Measurements from ENCODE around the gene STOX1.
"Not testable (repeated sequence)": the region's sequence is repeated elsewhere in the genome, so short reads cannot be mapped to it uniquely, and the experiment has no call there.

STOX1 gene

DNA sequence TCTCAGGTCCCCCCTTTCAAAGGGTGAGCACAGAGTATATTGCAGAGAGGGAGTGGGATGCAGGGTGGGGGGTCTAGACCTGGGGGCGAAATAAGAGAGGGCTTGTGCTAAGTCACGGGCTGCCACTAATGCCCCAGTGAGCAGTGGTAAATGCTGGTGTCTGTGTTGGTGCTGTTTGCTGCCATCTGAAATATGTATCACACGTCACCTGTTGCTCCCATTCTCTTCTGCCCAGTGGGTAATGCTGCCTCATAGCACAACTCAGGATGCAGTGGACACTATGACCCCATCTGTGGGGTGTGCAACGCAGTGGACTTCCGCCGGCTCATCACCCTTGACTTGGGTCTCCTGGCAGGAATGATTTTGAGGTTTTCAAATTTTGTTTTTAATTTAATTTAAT, 2.6 kb downstream of the STOX1 start:
- Histone ChIP-seq H3K4me3 (ENCODE audit: low read length in 2 of 2) (no peak overlapping the region), H3K9me3 (ENCODE audit: control insufficient read depth in 2 of 2, low read length in 2 of 2) (no peaks in the 10 kb centered on the region), H3K9ac (ENCODE audit: low read length in 2 of 2) (no peak overlapping the region), H3K4me1 (ENCODE audit: control insufficient read depth, insufficient read depth, low read length) (peaks cover 6% of the 10 kb centered on the region), H3K36me3 (ENCODE audit: control insufficient read depth in 2 of 2, insufficient read depth in 2 of 2, low read length in 2 of 2) (no peaks in the 10 kb centered on the region), H3K27ac (ENCODE audit: low read length) (no peak overlapping the region), H3K27me3 (ENCODE audit: control insufficient read depth in 1 of 2, insufficient read depth in 2 of 2, low read length in 2 of 2) (no peaks in the 10 kb centered on the region)

- H3K27me3 ChIP-seq (ENCODE audit: control insufficient read depth in 1 of 2, insufficient read depth in 2 of 2, low read length in 2 of 2), result no peaks in the 10 kb centered on the region
- H3K27ac ChIP-seq (ENCODE audit: low read length), result no peak overlapping the region
- peaks cover 1% of the 10 kb centered on the region for H3K4me1 ChIP-seq (ENCODE audit: control insufficient read depth, insufficient read depth, low read length)
- no peak overlapping the region for H3K9ac ChIP-seq (ENCODE audit: low read length in 2 of 2)
- H3K9me3 ChIP-seq (ENCODE audit: control insufficient read depth in 2 of 2, low read length in 2 of 2), result no peaks in the 10 kb centered on the region
- no peaks in the 10 kb centered on the region for H3K36me3 ChIP-seq (ENCODE audit: control insufficient read depth in 2 of 2, insufficient read depth in 2 of 2, low read length in 2 of 2)
- H3K4me3 ChIP-seq (ENCODE audit: low read length in 2 of 2), result no peak overlapping the region
Measured at GRCh38 chr10:68831961-68832455, 4.7 kb downstream of the STOX1 start.

- H3K9me3 ChIP-seq (ENCODE audit: control insufficient read depth in 2 of 2, low read length in 2 of 2), result no peaks in the 10 kb centered on the region
- H3K36me3 ChIP-seq (ENCODE audit: control insufficient read depth in 2 of 2, insufficient read depth in 2 of 2, low read length in 2 of 2), result no peaks in the 10 kb centered on the region
- no peak overlapping the region for H3K4me3 ChIP-seq (ENCODE audit: low read length in 2 of 2)
- H3K4me1 ChIP-seq (ENCODE audit: control insufficient read depth, insufficient read depth, low read length), result no peaks in the 10 kb centered on the region
- H3K9ac ChIP-seq (ENCODE audit: low read length in 2 of 2), result no peak overlapping the region
- H3K27me3 ChIP-seq (ENCODE audit: control insufficient read depth in 1 of 2, insufficient read depth in 2 of 2, low read length in 2 of 2), result no peaks in the 10 kb centered on the region
- no peak overlapping the region for H3K27ac ChIP-seq (ENCODE audit: low read length)
Measured at GRCh38 chr10:68832601-68833000, 5.3 kb downstream of the STOX1 start.

DNA sequence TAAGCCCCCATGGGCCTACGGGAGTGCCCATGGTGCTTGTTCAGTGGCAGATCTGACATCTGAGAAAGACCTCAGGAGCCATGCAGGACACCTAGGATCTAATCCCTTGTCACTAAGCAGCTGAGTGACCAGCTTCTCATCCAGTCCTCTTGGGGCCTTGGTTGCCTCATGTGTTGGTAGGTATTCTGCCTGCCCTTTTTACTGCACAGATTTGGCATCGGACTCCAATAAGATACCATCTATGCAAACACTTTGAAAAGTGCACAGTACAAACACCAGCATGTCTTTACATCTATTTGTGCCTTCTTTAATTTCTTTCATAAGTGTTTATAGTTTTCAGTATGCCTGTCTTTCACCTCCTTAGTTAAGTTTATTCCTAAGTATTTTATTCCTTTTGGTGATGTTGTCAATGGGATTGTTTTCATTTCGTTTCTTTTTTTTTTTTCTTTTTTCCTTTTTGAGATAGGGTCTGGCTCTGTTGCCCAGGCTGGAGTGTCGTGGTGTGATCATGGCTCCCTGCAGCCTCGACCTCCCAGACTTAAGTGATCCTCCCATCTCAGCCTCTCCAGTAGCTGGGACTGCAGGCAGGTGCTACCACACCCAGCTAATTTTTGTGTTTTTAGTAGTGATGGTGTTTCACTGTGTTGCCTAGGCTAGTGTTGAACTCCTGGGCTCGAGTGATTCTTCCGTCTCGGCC, 10.4 kb downstream of the STOX1 start:
- no peak overlapping the region for H3K27ac ChIP-seq (ENCODE audit: low read length)

GRCh38 chr10:68840650-68841049, 13.3 kb downstream of the STOX1 start:
- not testable (repeated sequence) for H3K4me3 ChIP-seq (ENCODE audit: low read length in 2 of 2); H3K4me1 ChIP-seq (ENCODE audit: control insufficient read depth, insufficient read depth, low read length); H3K36me3 ChIP-seq (ENCODE audit: control insufficient read depth in 2 of 2, insufficient read depth in 2 of 2, low read length in 2 of 2); H3K27me3 ChIP-seq (ENCODE audit: control insufficient read depth in 1 of 2, insufficient read depth in 2 of 2, low read length in 2 of 2); H3K27ac ChIP-seq (ENCODE audit: low read length); H3K9me3 ChIP-seq (ENCODE audit: control insufficient read depth in 2 of 2, low read length in 2 of 2); H3K9ac ChIP-seq (ENCODE audit: low read length in 2 of 2)

More for the DNA sequence above, 10.4 kb downstream of the STOX1 start:
- no peak overlapping the region for H3K4me3 ChIP-seq (ENCODE audit: low read length in 2 of 2)
- H3K9me3 ChIP-seq (ENCODE audit: control insufficient read depth in 2 of 2, low read length in 2 of 2), result no peaks in the 10 kb centered on the region
- no peaks in the 10 kb centered on the region for H3K36me3 ChIP-seq (ENCODE audit: control insufficient read depth in 2 of 2, insufficient read depth in 2 of 2, low read length in 2 of 2)
- H3K9ac ChIP-seq (ENCODE audit: low read length in 2 of 2), result no peak overlapping the region
- H3K4me1 ChIP-seq (ENCODE audit: control insufficient read depth, insufficient read depth, low read length), result no peaks in the 10 kb centered on the region
- no peaks in the 10 kb centered on the region for H3K27me3 ChIP-seq (ENCODE audit: control insufficient read depth in 1 of 2, insufficient read depth in 2 of 2, low read length in 2 of 2)

GRCh38 chr10:68848281-68848680, 20.9 kb downstream of the STOX1 start:
- Histone ChIP-seq H3K4me1 (ENCODE audit: control insufficient read depth, insufficient read depth, low read length) (no peaks in the 10 kb centered on the region), H3K4me3 (ENCODE audit: low read length in 2 of 2) (no peak overlapping the region), H3K27ac (ENCODE audit: low read length) (no peak overlapping the region), H3K9me3 (ENCODE audit: control insufficient read depth in 2 of 2, low read length in 2 of 2) (no peaks in the 10 kb centered on the region), H3K27me3 (ENCODE audit: control insufficient read depth in 1 of 2, insufficient read depth in 2 of 2, low read length in 2 of 2) (no peaks in the 10 kb centered on the region), H3K36me3 (ENCODE audit: control insufficient read depth in 2 of 2, insufficient read depth in 2 of 2, low read length in 2 of 2) (no peaks in the 10 kb centered on the region), H3K9ac (ENCODE audit: low read length in 2 of 2) (no peak overlapping the region)

DNA sequence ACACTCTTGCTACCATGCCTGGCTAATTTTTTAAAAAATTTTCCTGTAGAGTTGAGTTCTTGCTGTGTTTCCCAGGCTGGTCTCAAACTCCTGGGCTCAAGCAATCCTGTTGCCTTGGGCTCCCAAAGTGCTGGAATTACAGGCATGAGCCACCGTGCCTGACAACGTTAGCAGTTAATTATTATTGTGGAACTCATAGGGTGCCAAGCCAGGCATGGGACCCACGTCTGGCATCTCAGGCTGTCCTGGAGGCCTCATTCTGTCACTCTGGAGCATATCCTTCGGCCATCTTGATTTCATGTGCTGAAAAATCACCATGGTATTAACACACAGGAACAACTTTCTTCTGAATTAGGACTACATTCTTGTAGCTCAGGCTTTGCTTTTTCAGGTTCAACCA, 21.5 kb downstream of the STOX1 start:
- Histone ChIP-seq H3K4me1 (ENCODE audit: control insufficient read depth, insufficient read depth, low read length) (no peaks in the 10 kb centered on the region), H3K27me3 (ENCODE audit: control insufficient read depth in 1 of 2, insufficient read depth in 2 of 2, low read length in 2 of 2) (no peaks in the 10 kb centered on the region), H3K4me3 (ENCODE audit: low read length in 2 of 2) (no peak overlapping the region), H3K36me3 (ENCODE audit: control insufficient read depth in 2 of 2, insufficient read depth in 2 of 2, low read length in 2 of 2) (no peaks in the 10 kb centered on the region), H3K9me3 (ENCODE audit: control insufficient read depth in 2 of 2, low read length in 2 of 2) (no peaks in the 10 kb centered on the region), H3K27ac (ENCODE audit: low read length) (no peak overlapping the region), H3K9ac (ENCODE audit: low read length in 2 of 2) (no peak overlapping the region)

- H3K4me1 ChIP-seq (ENCODE audit: control insufficient read depth, insufficient read depth, low read length), result peaks cover 12% of the 10 kb centered on the region
- H3K27ac ChIP-seq (ENCODE audit: low read length), result no peak overlapping the region
- peaks cover 2 to 3% of the 10 kb centered on the region in 2 donors for H3K9me3 ChIP-seq (ENCODE audit: control insufficient read depth in 2 of 2, low read length in 2 of 2)
- no peaks in the 10 kb centered on the region for H3K36me3 ChIP-seq (ENCODE audit: control insufficient read depth in 2 of 2, insufficient read depth in 2 of 2, low read length in 2 of 2)
- no peak overlapping the region for H3K9ac ChIP-seq (ENCODE audit: low read length in 2 of 2)
- H3K27me3 ChIP-seq (ENCODE audit: control insufficient read depth in 1 of 2, insufficient read depth in 2 of 2, low read length in 2 of 2), result no peaks in the 10 kb centered on the region
- H3K4me3 ChIP-seq (ENCODE audit: low read length in 2 of 2), result no peak overlapping the region
Measured at GRCh38 chr10:68856352-68856751, 29.0 kb downstream of the STOX1 start.

GRCh38 chr10:68857005-68857404, 29.7 kb downstream of the STOX1 start:
- peaks cover 12% of the 10 kb centered on the region for H3K4me1 ChIP-seq (ENCODE audit: control insufficient read depth, insufficient read depth, low read length)
- no peaks in the 10 kb centered on the region for H3K27me3 ChIP-seq (ENCODE audit: control insufficient read depth in 1 of 2, insufficient read depth in 2 of 2, low read length in 2 of 2)
- H3K27ac ChIP-seq (ENCODE audit: low read length), result no peak overlapping the region
- H3K9me3 ChIP-seq (ENCODE audit: control insufficient read depth in 2 of 2, low read length in 2 of 2), result peaks cover 2 to 4% of the 10 kb centered on the region in 2 donors
- H3K4me3 ChIP-seq (ENCODE audit: low read length in 2 of 2), result no peak overlapping the region
- H3K36me3 ChIP-seq (ENCODE audit: control insufficient read depth in 2 of 2, insufficient read depth in 2 of 2, low read length in 2 of 2), result no peaks in the 10 kb centered on the region
- H3K9ac ChIP-seq (ENCODE audit: low read length in 2 of 2), result no peak overlapping the region

GRCh38 chr10:68861253-68861652, 33.9 kb downstream of the STOX1 start:
- Histone ChIP-seq H3K9me3 (ENCODE audit: control insufficient read depth in 2 of 2, low read length in 2 of 2) (peaks cover 2 to 4% of the 10 kb centered on the region in 2 donors), H3K27ac (ENCODE audit: low read length) (no peak overlapping the region), H3K4me1 (ENCODE audit: control insufficient read depth, insufficient read depth, low read length) (peaks cover 10% of the 10 kb centered on the region), H3K4me3 (ENCODE audit: low read length in 2 of 2) (no peak overlapping the region), H3K36me3 (ENCODE audit: control insufficient read depth in 2 of 2, insufficient read depth in 2 of 2, low read length in 2 of 2) (no peaks in the 10 kb centered on the region), H3K9ac (ENCODE audit: low read length in 2 of 2) (no peak overlapping the region), H3K27me3 (ENCODE audit: control insufficient read depth in 1 of 2, insufficient read depth in 2 of 2, low read length in 2 of 2) (no peaks in the 10 kb centered on the region)

GRCh38 chr10:68864611-68865010, 37.3 kb downstream of the STOX1 start:
- Histone ChIP-seq H3K27me3 (ENCODE audit: control insufficient read depth in 1 of 2, insufficient read depth in 2 of 2, low read length in 2 of 2) (no peaks in the 10 kb centered on the region), H3K4me3 (ENCODE audit: low read length in 2 of 2) (no peak overlapping the region), H3K9ac (ENCODE audit: low read length in 2 of 2) (no peak overlapping the region), H3K36me3 (ENCODE audit: control insufficient read depth in 2 of 2, insufficient read depth in 2 of 2, low read length in 2 of 2) (no peaks in the 10 kb centered on the region), H3K9me3 (ENCODE audit: control insufficient read depth in 2 of 2, low read length in 2 of 2) (peaks cover 2 to 4% of the 10 kb centered on the region in 2 donors), H3K27ac (ENCODE audit: low read length) (no peak overlapping the region), H3K4me1 (ENCODE audit: control insufficient read depth, insufficient read depth, low read length) (no peaks in the 10 kb centered on the region)

All from stomach smooth muscle (tissue), 2 donors.